Measurements from ENCODE around the gene S100A10. TPM values are rescaled to one million over a fixed set of nuclear protein-coding genes. Genes with fewer than 3 reads are reported as not detected.

The S100A10 gene, protein sequence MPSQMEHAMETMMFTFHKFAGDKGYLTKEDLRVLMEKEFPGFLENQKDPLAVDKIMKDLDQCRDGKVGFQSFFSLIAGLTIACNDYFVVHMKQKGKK
- total RNA-seq = 100 to 1,000 TPM in 2 of 4 donors, 10 to 100 TPM in 2; 57.6 to 155 (median 106) TPM

GRCh38 chr1:151993734-151994496, at the start of gene S100A10:
Gene S100A10 (minus strand): TSS chr1:151993859. CDS start chr1:151986230, 7,629 bp downstream.
- H3K4me1 ChIP-seq = peaks cover 10 to 61% (median 36%) of the 10 kb centered on the region in 3 donors
- 0 to 3% methylated on average over 6 to 13 of the region's 69 CpGs for WGBS, 2 donors (ENCODE audit: low coverage in 1 of 2)
- H3K36me3 ChIP-seq = no peaks in the 10 kb centered on the region
- peak; percentile 79 for ATAC-seq
- peak within 1 kb of the TSS; percentile 60 to 95 (median 93) for H3K27ac ChIP-seq
- no peaks in the 10 kb centered on the region for H3K27me3 ChIP-seq
- TF ChIP-seq POLR2A (IDR thresholded peaks at IDR 0.05) = peak; percentile 87 to 91
- no peak for TF ChIP-seq EP300 (IDR thresholded peaks at IDR 0.05)
- peak; percentile 92 for TF ChIP-seq POLR2AphosphoS5 (IDR thresholded peaks at IDR 0.05)
- no peak for TF ChIP-seq CTCF (IDR thresholded peaks at IDR 0.05)
- no peaks in the 10 kb centered on the region for H3K9me3 ChIP-seq
- H3K4me3 ChIP-seq = peak within 1 kb of the TSS; percentile 45 to 75

DNA sequence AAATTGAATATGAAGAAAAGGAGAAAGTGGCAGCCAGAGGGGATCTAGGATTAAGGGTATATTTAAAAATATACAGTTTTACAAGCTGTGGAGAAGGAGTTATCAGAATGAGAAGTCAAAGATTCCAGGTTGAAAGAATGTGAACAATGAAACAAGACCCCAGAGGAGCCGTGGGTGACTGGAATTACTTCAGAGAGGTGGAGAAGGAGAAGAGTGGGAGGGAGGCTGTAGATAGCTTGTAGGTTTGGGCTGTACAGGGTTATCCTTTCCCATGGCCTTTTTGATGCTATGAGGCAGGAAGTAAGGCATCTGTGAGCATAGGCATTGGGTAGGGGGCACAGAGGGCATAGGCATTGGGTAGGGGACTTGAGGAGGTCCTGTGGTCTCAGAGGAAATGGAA, 48.4 kb upstream of the S100A10 start:
- H3K27me3 ChIP-seq = no peaks in the 10 kb centered on the region
- no peak overlapping the region for H3K27ac ChIP-seq
- ATAC-seq = no peak
- no peaks in the 10 kb centered on the region for H3K36me3 ChIP-seq
- H3K9me3 ChIP-seq = no peaks in the 10 kb centered on the region
- no peak overlapping the region for H3K4me3 ChIP-seq
- TF ChIP-seq POLR2AphosphoS5 (IDR thresholded peaks at IDR 0.05) = no peak
- H3K4me1 ChIP-seq = peaks cover 0 to 7% (median 0%) of the 10 kb centered on the region in 3 donors
- WGBS, 2 donors (ENCODE audit: low coverage in 1 of 2) = 45% methylated on average over 1 of the region's 1 CpG; no CpG with 5 or more reads in 1 of the 2 donors

DNA sequence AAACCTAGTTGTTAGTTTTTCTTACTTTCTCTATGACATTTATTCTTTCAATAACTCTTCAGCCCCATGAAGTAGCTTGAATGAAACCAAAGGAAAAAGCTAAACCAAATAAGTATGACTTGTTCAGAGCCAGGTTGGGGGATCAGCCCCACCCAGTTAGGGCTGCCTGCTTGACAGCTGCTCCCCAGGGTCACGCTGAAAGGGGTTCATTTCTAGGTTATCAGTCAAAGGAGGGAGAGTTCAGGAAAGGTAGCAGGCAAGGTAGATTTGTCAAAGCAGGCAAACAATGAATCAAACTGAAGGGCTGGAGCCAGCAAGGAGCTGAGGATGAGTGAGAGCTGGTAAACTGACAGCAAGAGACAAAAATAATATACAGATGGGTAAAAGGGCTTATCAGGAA, 46.2 kb upstream of the S100A10 start:
- Histone ChIP-seq H3K27me3 (no peaks in the 10 kb centered on the region), H3K9me3 (no peaks in the 10 kb centered on the region), H3K4me1 (peaks cover 0 to 23% (median 4%) of the 10 kb centered on the region in 3 donors), H3K36me3 (no peaks in the 10 kb centered on the region), H3K4me3 (no peak overlapping the region), H3K27ac (no peak overlapping the region)
- no peak for ATAC-seq
- TF ChIP-seq POLR2A (IDR thresholded peaks at IDR 0.05) = no peak
- no peak for TF ChIP-seq CTCF (IDR thresholded peaks at IDR 0.05)
- no peak for TF ChIP-seq POLR2AphosphoS5 (IDR thresholded peaks at IDR 0.05)
- WGBS, 2 donors (ENCODE audit: low coverage in 1 of 2) = 40% methylated on average over 1 of the region's 1 CpG; no CpG with 5 or more reads in 1 of the 2 donors

GRCh38 chr1:152039461-152039860, 45.8 kb upstream of the S100A10 start:
- Histone ChIP-seq H3K4me1 (peaks cover 0 to 27% (median 4%) of the 10 kb centered on the region in 3 donors), H3K4me3 (no peak overlapping the region), H3K9me3 (no peaks in the 10 kb centered on the region), H3K27me3 (no peaks in the 10 kb centered on the region), H3K27ac (no peak overlapping the region), H3K36me3 (no peaks in the 10 kb centered on the region)
- ATAC-seq = no peak
- 95 to 100% methylated on average over 1 of the region's 1 CpG for WGBS, 2 donors (ENCODE audit: low coverage in 1 of 2)
- no peak for TF ChIP-seq POLR2AphosphoS5 (IDR thresholded peaks at IDR 0.05)
- TF ChIP-seq EP300 (IDR thresholded peaks at IDR 0.05) = no peak
- no peak for TF ChIP-seq CTCF (IDR thresholded peaks at IDR 0.05)
- no peak for TF ChIP-seq POLR2A (IDR thresholded peaks at IDR 0.05)

- Histone ChIP-seq H3K4me1 (peaks cover 0 to 33% (median 5%) of the 10 kb centered on the region in 3 donors), H3K27me3 (no peaks in the 10 kb centered on the region), H3K27ac (no peak overlapping the region), H3K4me3 (no peak overlapping the region), H3K36me3 (peaks cover 0 to under 1% of the 10 kb centered on the region in 2 donors), H3K9me3 (no peaks in the 10 kb centered on the region)
- no peak for ATAC-seq
- WGBS, 2 donors (ENCODE audit: low coverage in 1 of 2) = 94 to 100% methylated on average over 2 to 10 of the region's 10 CpGs
- TF ChIP-seq POLR2AphosphoS5 (IDR thresholded peaks at IDR 0.05) (no peak), POLR2A (IDR thresholded peaks at IDR 0.05) (no peak), CTCF (IDR thresholded peaks at IDR 0.05) (no peak), EP300 (IDR thresholded peaks at IDR 0.05) (no peak)
These were observed 45.2 kb upstream of the S100A10 start for GRCh38 chr1:152038871-152039270.
